NCI-H187 (cell line): ENCODE data around the gene FAN1.

ENCODE experiments used
- DNase-seq, 2 experiments: peaks; one replicate each; lab custom pipeline; 2025; lab: John Stamatoyannopoulos, UW

FAN1 gene

GRCh38 chr15:30921106-30921505, 17.4 kb downstream of the FAN1 start:
- no peak for DNase-seq

GRCh38 chr15:30921781-30922479, 18.2 kb downstream of the FAN1 start:
- DNase-seq = no peak

GRCh38 chr15:30922480-30923311, 19.0 kb downstream of the FAN1 start:
- DNase-seq = no peak

- DNase-seq = no peak
Measured at GRCh38 chr15:30923429-30923828, 19.7 kb downstream of the FAN1 start.

- no peak for DNase-seq
Measured at GRCh38 chr15:30924353-30924752, 20.6 kb downstream of the FAN1 start.

GRCh38 chr15:30925686-30926085, 22.0 kb downstream of the FAN1 start:
- no peak for DNase-seq

- no peak for DNase-seq
Measured at GRCh38 chr15:30926161-30926560, 22.4 kb downstream of the FAN1 start.

GRCh38 chr15:30927148-30927761, 23.5 kb downstream of the FAN1 start:
- no peak for DNase-seq

- DNase-seq = no peak
Measured at GRCh38 chr15:30928076-30928475, 24.4 kb downstream of the FAN1 start.

- peak in 1 of 2 experiments; percentile 12 for DNase-seq
Measured at GRCh38 chr15:30929064-30929669, 25.5 kb downstream of the FAN1 start.

GRCh38 chr15:30929982-30930381, 26.3 kb downstream of the FAN1 start:
- no peak for DNase-seq

- no peak for DNase-seq
Measured at GRCh38 chr15:30930422-30930821, 26.7 kb downstream of the FAN1 start.

GRCh38 chr15:30933293-30933692, 29.6 kb downstream of the FAN1 start:
- no peak for DNase-seq

GRCh38 chr15:30939161-30939560, 35.4 kb downstream of the FAN1 start:
- no peak for DNase-seq

GRCh38 chr15:30940359-30940758, 36.6 kb downstream of the FAN1 start:
- no peak for DNase-seq

- no peak for DNase-seq
Measured at GRCh38 chr15:30941520-30941919, 37.8 kb downstream of the FAN1 start.

- DNase-seq = no peak
Measured at GRCh38 chr15:30943654-30944335, 40.1 kb downstream of the FAN1 start.

GRCh38 chr15:30953183-30953582, 49.5 kb downstream of the FAN1 start:
- no peak for DNase-seq

GRCh38 chr15:30953731-30954378, 50.1 kb downstream of the FAN1 start:
- DNase-seq = no peak

- no peak for DNase-seq
Measured at GRCh38 chr15:30954674-30955073, 51.0 kb downstream of the FAN1 start.
